H1 (cell line): ENCODE results near the gene ISX.

ENCODE experiments used
- CTCF ChIP-seq, 3 experiments: IDR thresholded peaks; 1 replicate in 2 of 3; 2 replicates in 1 of 3; pipeline versions ENCODE4 v1.5.1 to v1.6.1; 2011; ENCODE audit warnings: low read length in 3 of 3, mild to moderate bottlenecking in 3 of 3, inconsistent platforms in 2 of 3, low read depth in 1 of 3, moderate library complexity in 1 of 3; ENCODE audit not compliant: insufficient read depth in 1 of 3; ENCODE audit errors: control extremely low read depth in 1 of 3
- EZH2 ChIP-seq: fragments of 200-600 bp; sonication (generic); IDR thresholded peaks from 2 replicates; pipeline ENCODE4 v1.7.1; 2012; ENCODE audit warnings: low read depth, mild to moderate bottlenecking, moderate library complexity, low read length, inconsistent platforms; ENCODE audit not compliant: severe bottlenecking
- POLR2A ChIP-seq, 2 experiments: IDR thresholded peaks; 1 replicate in 1 of 2; 2 replicates in 1 of 2; pipeline ENCODE4 v1.6.1; 2011; ENCODE audit warnings: low read depth in 2 of 2, low read length in 2 of 2, mild to moderate bottlenecking in 2 of 2; ENCODE audit errors: control extremely low read depth in 1 of 2
- POLR2AphosphoS5 ChIP-seq: IDR thresholded peaks from 2 replicates; pipeline ENCODE4 v1.6.1; 2011; ENCODE audit warnings: low read depth, low read length
- TAF1 ChIP-seq: IDR thresholded peaks from 2 replicates; pipeline ENCODE4 v1.6.1; 2011; ENCODE audit warnings: mild to moderate bottlenecking, low read depth, low read length
- YY1 ChIP-seq: IDR thresholded peaks from 2 replicates; pipeline ENCODE4 v1.6.1; 2011; ENCODE audit warnings: low read depth, mild to moderate bottlenecking, low read length

DNA sequence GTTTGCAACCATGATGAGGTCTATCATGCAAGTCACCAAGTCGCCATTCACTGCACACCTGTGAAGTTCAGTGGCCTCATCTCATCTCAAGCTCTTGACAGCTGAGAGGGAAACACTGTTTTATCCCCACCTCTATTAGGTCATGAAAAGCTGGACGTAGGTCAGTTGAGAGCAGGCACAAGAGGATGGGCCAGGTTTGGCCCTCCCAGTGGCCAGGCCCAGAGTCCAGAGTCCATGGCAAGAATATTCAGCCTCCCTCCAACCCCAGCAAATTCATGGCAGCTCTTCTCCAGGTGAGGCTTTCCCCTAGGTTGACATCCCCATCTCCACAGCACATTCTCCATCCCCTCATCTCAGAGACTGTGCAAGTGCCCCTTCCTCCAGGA is 22.0 kb upstream of the ISX start:
- TF ChIP-seq EZH2 (no peak), YY1 (no peak), CTCF (IDR thresholded peaks at IDR 0.05; ENCODE audit: control extremely low read depth in 1 of 3, insufficient read depth in 1 of 3, low read depth in 1 of 3, low read length in 3 of 3) (no peak), TAF1 (no peak), POLR2AphosphoS5 (no peak), POLR2A (IDR thresholded peaks at IDR 0.05; ENCODE audit: control extremely low read depth in 1 of 2, low read depth in 2 of 2, low read length in 2 of 2) (no peak)
